ENCODE measurements around the gene KHDRBS2.

- TF ChIP-seq, protein P1, sequence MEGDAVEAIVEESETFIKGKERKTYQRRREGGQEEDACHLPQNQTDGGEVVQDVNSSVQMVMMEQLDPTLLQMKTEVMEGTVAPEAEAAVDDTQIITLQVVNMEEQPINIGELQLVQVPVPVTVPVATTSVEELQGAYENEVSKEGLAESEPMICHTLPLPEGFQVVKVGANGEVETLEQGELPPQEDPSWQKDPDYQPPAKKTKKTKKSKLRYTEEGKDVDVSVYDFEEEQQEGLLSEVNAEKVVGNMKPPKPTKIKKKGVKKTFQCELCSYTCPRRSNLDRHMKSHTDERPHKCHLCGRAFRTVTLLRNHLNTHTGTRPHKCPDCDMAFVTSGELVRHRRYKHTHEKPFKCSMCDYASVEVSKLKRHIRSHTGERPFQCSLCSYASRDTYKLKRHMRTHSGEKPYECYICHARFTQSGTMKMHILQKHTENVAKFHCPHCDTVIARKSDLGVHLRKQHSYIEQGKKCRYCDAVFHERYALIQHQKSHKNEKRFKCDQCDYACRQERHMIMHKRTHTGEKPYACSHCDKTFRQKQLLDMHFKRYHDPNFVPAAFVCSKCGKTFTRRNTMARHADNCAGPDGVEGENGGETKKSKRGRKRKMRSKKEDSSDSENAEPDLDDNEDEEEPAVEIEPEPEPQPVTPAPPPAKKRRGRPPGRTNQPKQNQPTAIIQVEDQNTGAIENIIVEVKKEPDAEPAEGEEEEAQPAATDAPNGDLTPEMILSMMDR (IDR thresholded peaks at IDR 0.05) = no peak
- TF ChIP-seq POLR2A (IDR thresholded peaks at IDR 0.05) = no peak
Measured at GRCh38 chr6:62102387-62102786, 183.6 kb downstream of the KHDRBS2 start.

All from Peyer's patch (tissue), 4 donors.